GM19438 (cell line): ENCODE results near the gene ATP8A1.
A peak's percentile ranks its signal among the peaks of the same experiment; 100 is the strongest.

Source experiments
- ATAC-seq: cut with Tn5 transposase; IDR thresholded peaks from one replicate; pipeline ENCODE4 v1.9.1; 2021; ENCODE audit warnings: low read depth; ENCODE audit not compliant: unreplicated experiment

The ATP8A1 gene

DNA sequence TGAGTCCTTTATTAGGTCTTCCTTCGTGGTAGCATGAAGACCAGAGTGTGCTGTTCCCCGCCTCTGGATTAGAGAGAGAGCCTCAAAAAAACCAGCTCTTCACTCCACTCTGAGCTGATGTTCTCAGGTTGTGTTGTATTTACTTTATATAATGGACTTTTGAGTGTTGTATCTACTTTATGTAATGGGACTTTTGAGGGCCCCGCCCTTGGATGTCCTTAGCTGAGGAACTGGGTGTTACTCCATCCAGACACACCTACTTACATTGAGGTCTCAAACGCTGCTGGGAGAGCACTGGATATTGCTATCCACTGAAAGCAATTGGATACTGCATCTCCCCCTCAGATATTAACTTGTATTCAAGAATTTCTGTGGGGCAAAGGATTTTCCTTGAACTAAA lies 28.2 kb downstream of the ATP8A1 start:
- ATAC-seq: no peak

- peak; percentile 94 for ATAC-seq
These were observed 28.8 kb downstream of the ATP8A1 start for GRCh38 chr4:42627885-42628646.

GRCh38 chr4:42626629-42627146 lies 30.2 kb downstream of the ATP8A1 start:
- no peak for ATAC-seq

- ATAC-seq: no peak
These were observed 31.6 kb downstream of the ATP8A1 start for GRCh38 chr4:42625329-42625728.

DNA sequence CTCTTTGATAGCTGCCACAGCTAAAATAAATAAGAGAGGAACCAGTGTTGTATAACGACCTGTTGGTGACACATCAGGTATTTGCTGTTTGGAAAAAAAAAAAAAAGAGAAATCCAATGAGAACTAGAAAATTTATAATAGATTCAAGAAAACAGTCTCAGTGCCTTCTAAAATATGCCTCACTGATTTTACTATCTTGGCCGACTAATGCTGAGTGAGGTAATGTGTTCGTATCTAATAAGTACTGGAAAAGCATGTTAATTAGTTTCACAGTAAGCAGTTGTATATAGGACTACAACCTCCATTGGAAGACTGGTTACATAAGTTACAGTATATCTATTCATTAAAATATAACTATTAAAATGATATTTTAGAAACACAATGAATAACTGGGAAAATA lies 32.4 kb downstream of the ATP8A1 start:
- no peak for ATAC-seq

DNA sequence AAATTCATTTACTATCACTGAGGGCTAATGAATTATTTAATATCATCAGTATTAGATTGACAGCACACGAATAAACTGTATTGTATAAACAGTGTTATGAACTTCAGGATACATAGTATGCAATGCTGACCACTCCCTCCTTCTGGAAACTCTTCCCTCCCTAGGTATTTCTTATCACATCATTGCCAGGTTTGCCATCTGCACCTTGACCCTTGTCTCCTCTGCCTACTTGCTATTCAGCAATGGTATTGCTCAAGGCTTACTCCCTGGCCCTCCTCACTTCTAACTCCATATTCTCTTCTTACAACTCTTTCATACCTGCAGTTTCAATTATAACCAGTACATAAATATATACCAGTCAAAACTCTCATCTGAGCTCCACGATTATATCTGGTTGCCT lies 38.9 kb downstream of the ATP8A1 start:
- no peak for ATAC-seq

- ATAC-seq: no peak
These were observed 39.9 kb downstream of the ATP8A1 start for GRCh38 chr4:42617030-42617429.

- no peak for ATAC-seq
These were observed 40.3 kb downstream of the ATP8A1 start for GRCh38 chr4:42616572-42616971.

GRCh38 chr4:42615131-42615763 lies 41.7 kb downstream of the ATP8A1 start:
- no peak for ATAC-seq

DNA sequence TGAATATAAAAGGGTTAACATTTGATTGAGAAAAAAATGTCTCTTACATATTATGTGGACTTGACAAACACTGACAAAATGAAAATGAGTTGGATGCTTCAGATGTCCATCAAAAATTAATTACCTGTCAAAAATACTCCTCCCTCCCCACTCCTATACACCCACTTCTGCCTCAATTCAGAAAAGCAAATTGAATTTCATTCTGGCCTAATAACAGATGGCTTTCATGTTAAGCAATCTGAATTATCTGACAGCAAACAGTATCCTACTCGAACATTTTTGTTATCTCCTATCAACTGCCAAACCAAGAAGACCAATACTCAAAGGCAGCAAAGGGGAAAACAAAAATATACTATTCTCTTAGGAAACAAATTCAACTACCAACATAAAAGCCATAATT lies 44.0 kb downstream of the ATP8A1 start:
- no peak for ATAC-seq

- no peak for ATAC-seq
These were observed 46.0 kb downstream of the ATP8A1 start for GRCh38 chr4:42610941-42611340.

GRCh38 chr4:42609051-42609450 lies 47.9 kb downstream of the ATP8A1 start:
- ATAC-seq: no peak

- ATAC-seq: no peak
These were observed 48.4 kb downstream of the ATP8A1 start for GRCh38 chr4:42608551-42608950.

DNA sequence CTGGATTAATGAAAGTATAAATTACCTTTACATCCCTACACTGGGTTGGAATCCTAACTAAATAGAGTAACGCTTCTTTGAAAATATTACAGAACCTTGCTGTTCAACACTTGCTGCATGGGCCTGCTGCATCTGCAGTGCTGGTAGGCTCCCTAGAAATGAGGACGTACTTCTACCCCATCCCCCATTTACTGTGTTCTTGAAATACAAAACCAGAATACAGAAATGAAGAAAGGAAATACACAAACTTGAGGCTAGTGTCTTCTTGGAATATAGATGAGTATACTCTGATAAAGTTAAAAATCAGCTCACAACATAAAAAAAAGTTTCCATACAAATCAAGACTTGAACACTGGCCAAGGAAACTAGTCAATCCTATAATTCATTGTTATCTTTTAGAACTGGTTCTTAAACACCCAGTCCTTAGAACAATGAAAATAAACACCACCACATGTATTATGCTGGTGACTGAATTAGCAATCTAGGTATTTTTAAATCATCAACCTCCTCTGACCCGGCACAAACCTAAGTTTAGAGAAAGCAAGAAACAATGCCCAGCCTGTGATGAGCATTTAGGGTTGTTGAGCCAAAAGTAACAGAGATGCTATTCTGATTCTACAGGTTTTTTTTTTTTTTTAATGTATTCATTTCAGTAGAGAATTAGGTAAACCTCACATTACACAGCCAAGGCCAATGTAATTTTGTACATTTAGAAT lies 49.7 kb downstream of the ATP8A1 start:
- no peak for ATAC-seq

- no peak for ATAC-seq
These were observed 51.6 kb downstream of the ATP8A1 start for GRCh38 chr4:42605264-42605663.

DNA sequence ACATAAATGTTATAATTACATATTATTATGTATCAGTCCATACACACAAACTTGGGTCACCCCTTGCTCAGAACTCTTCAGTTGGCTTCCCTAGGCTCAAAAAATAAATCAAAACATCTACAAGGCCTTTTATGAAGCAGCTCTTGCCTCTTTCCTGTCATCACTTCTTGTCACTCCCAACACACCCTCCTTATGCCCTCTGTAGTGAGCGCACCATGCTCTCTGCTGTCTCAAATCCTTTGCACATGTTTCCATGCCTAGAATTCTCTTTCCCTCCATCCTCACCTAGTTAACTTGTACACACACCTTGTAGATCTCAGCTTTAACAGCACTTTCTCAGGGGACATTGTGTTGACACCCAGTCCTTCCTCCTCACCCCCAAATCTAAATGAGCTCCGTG lies 53.0 kb downstream of the ATP8A1 start:
- no peak for ATAC-seq

- ATAC-seq: no peak
These were observed 56.3 kb downstream of the ATP8A1 start for GRCh38 chr4:42600578-42600977.

DNA sequence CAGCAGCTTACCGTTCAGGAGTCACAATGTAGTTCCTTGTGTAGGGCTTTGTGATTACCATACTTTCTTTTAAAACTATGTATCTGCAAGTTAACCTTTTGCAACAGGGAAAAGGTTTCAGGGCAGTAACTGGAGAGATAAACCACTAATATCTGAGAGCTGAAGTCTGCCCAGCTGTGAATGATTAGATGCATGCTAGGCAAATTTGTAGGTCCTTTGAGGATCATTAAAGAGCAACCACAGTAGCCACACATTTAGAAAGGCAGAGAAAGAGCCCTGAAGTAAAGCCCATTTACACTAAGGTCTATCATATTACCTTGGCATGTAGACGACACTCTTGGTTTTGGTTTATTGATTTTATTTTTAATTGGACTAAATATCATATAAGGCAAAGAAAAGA lies 60.0 kb downstream of the ATP8A1 start:
- ATAC-seq: peak; percentile 88

DNA sequence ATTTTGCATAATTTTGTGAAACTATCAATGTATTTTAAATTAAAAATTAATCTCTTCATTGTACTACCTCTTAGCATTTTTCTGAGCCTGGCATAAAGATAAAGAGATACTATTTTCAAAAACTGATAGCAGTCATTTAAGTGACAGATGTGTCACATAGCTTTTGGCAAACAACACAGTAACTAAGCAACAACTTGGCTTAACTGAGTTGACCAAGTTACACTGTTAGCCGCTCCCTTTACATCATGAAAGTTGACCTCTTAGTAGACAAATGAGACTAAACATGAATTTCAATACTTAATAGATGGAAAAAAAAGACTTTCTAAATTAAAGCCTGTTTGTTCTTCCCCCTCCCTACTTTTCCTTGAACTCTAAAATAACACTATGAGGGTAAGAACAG lies 62.0 kb downstream of the ATP8A1 start:
- ATAC-seq: no peak

DNA sequence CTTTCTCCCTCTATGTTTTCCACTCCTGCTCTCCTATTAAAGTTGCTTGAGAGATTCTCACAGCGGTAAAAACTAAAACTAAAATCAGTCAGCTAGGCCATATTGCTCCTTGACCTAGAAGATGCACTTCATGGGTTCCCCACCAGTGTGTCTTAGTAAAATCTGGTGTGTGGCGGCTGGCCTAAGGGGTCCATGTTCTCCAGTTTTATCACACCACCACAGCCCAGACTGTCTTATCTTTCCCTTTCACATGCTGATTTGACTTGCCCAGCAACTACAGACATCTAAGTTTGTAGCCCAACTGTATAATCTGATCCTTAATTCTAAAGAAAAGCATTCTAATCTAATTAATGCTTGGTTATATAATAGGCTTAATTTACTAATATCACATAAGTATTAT lies 68.0 kb downstream of the ATP8A1 start:
- no peak for ATAC-seq

DNA sequence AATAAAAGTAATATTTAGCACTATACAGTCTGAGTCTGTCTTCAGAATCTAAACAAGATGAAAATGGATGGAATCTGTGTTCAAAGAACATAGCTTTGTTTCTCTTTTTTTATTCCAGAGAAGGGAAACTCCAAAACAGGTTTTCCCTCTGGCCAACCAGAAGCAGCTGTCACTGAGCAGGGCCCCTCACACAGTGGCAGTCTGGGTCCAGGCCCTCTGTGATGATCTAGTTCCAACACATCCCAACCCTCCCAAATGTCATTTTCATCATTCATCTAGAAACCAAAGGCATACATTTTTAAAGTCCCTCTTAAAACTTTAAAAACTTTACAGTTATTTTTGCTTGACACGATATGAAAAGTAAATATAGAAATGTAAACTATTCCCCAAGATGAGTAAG lies 70.1 kb downstream of the ATP8A1 start:
- ATAC-seq: no peak

GRCh38 chr4:42579903-42580302 lies 77.0 kb downstream of the ATP8A1 start:
- ATAC-seq: no peak
